ENCODE measurements around the gene NFXL1. TPM values are rescaled to one million over a fixed set of nuclear protein-coding genes. Genes with fewer than 3 reads are reported as not detected.

NFXL1 gene
- total and polyA plus RNA-seq, 12 donors: 2.3 to 6.3 (median 4.9) TPM

- intact Hi-C loops (cut with DNase I): no loop called here
- peaks cover 0 to 4% (median 0%) of the 10 kb centered on the region in 9 donors for H3K4me1 ChIP-seq
- TF ChIP-seq, protein P1, sequence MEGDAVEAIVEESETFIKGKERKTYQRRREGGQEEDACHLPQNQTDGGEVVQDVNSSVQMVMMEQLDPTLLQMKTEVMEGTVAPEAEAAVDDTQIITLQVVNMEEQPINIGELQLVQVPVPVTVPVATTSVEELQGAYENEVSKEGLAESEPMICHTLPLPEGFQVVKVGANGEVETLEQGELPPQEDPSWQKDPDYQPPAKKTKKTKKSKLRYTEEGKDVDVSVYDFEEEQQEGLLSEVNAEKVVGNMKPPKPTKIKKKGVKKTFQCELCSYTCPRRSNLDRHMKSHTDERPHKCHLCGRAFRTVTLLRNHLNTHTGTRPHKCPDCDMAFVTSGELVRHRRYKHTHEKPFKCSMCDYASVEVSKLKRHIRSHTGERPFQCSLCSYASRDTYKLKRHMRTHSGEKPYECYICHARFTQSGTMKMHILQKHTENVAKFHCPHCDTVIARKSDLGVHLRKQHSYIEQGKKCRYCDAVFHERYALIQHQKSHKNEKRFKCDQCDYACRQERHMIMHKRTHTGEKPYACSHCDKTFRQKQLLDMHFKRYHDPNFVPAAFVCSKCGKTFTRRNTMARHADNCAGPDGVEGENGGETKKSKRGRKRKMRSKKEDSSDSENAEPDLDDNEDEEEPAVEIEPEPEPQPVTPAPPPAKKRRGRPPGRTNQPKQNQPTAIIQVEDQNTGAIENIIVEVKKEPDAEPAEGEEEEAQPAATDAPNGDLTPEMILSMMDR (IDR thresholded peaks at IDR 0.05): no peak
- DNase-seq: no peak
- peak in 4 of 8 donors; percentile 21 to 68 (median 40) for ATAC-seq
- 66% methylated on average over 3 of the region's 3 CpGs for WGBS, 2 donors
- no peaks in the 10 kb centered on the region for H3K36me3 ChIP-seq
- H3K4me3 ChIP-seq: no peak overlapping the region
- no peaks in the 10 kb centered on the region for H3K27me3 ChIP-seq
- H3K27ac ChIP-seq: peak overlapping the region in 1 of 10 donors; percentile 37
- peaks cover 0 to 4% (median 0%) of the 10 kb centered on the region in 11 donors for H3K9me3 ChIP-seq
Observed at GRCh38 chr4:47801481-47802002, 112.8 kb downstream of the NFXL1 start.

GRCh38 chr4:47798165-47798564 lies 116.2 kb downstream of the NFXL1 start:
- Histone ChIP-seq H3K36me3 (no peaks in the 10 kb centered on the region), H3K4me3 (no peak overlapping the region), H3K27me3 (no peaks in the 10 kb centered on the region), H3K4me1 (peaks cover 0 to 4% (median 0%) of the 10 kb centered on the region in 9 donors), H3K9me3 (no peaks in the 10 kb centered on the region), H3K27ac (no peak overlapping the region)
- DNase-seq (no peak), ATAC-seq (no peak)
- WGBS, 2 donors: 29 to 34% methylated on average over 3 of the region's 3 CpGs
- intact Hi-C loops (cut with DNase I): no loop called here
- TF ChIP-seq, protein P1 (IDR thresholded peaks at IDR 0.05): no peak

Other genes with a start within 250 kb of the NFXL1 start
- 100 to 1,000 TPM in 2 of 10 donors, 10 to 100 TPM in 8; 13.0 to 159 (median 76.9) TPM for gene CORIN, start 76.5 kb downstream of the NFXL1 start, total RNA-seq
- gene CORIN, start 76.5 kb downstream of the NFXL1 start, polyA plus RNA-seq: 10 to 100 TPM in 1 of 2 donors, 1 to 10 TPM in 1; 8.4 to 69.9 TPM
- 1 to 10 TPM in 1 of 10 donors, under 1 TPM in 6, not detected in 3; 0.11 to 1.6 (median 0.37) TPM for gene CNGA1, start 102.1 kb upstream of the NFXL1 start, total RNA-seq
- 1 to 10 TPM in 1 of 2 donors, under 1 TPM in 1; 0.06 to 1.8 TPM for gene CNGA1, start 102.1 kb upstream of the NFXL1 start, polyA plus RNA-seq
- 1 to 10 TPM in 1 of 10 donors, under 1 TPM in 9; 0.04 to 1.4 (median 0.45) TPM for gene NIPAL1, start 102.2 kb upstream of the NFXL1 start, total RNA-seq
- under 1 TPM; 0.17 to 0.59 TPM for gene NIPAL1, start 102.2 kb upstream of the NFXL1 start, polyA plus RNA-seq
- gene TXK, start 219.7 kb upstream of the NFXL1 start, total RNA-seq: 1 to 10 TPM in 4 of 10 donors, under 1 TPM in 5, not detected in 1; 0.37 to 2.9 (median 0.85) TPM
- gene TXK, start 219.7 kb upstream of the NFXL1 start, polyA plus RNA-seq: under 1 TPM; 0.33 to 0.88 TPM